Stimulated activated CD8-positive, alpha-beta memory T cell treated with anti-CD3 and anti-CD28 coated beads, Interleukin-7, amount 100 ng/mL, for 4 hours (primary cell): ENCODE results near the gene ZIC2.
A peak's percentile ranks its signal among the peaks of the same experiment; 100 is the strongest.

Experiments
- DNase-seq, 2 donors: peaks; one replicate each; pipeline ENCODE4 v3.0.0-alpha.2; 2020; ENCODE audit warnings: low read depth in 2 of 2

Gene ZIC2

GRCh38 chr13:99959540-99960230 lies 21.9 kb upstream of the ZIC2 start:
- no peak for DNase-seq

GRCh38 chr13:99960663-99961311 lies 20.8 kb upstream of the ZIC2 start:
- no peak for DNase-seq

- no peak for DNase-seq
Measured at GRCh38 chr13:99961636-99962035, 19.9 kb upstream of the ZIC2 start.

GRCh38 chr13:99962242-99962641 lies 19.3 kb upstream of the ZIC2 start:
- no peak for DNase-seq

- no peak for DNase-seq
Measured at GRCh38 chr13:99963816-99964339, 17.7 kb upstream of the ZIC2 start.

- DNase-seq, result no peak
Measured at GRCh38 chr13:99965329-99966000, 16.1 kb upstream of the ZIC2 start.

- DNase-seq, result no peak
Measured at GRCh38 chr13:99966064-99966805, 15.3 kb upstream of the ZIC2 start.

GRCh38 chr13:99967498-99967868 lies 14.1 kb upstream of the ZIC2 start:
- no peak for DNase-seq

GRCh38 chr13:99967869-99968520 lies 13.6 kb upstream of the ZIC2 start:
- no peak for DNase-seq

GRCh38 chr13:99968521-99969452 lies 12.8 kb upstream of the ZIC2 start:
- DNase-seq, result no peak

- DNase-seq, result no peak
Measured at GRCh38 chr13:99969453-99969918, 12.1 kb upstream of the ZIC2 start.

GRCh38 chr13:99969919-99970650 lies 11.5 kb upstream of the ZIC2 start:
- DNase-seq, result peak; percentile 46 to 53

- no peak for DNase-seq
Measured at GRCh38 chr13:99970651-99971575, 10.7 kb upstream of the ZIC2 start.

GRCh38 chr13:99971576-99972189 lies 9.9 kb upstream of the ZIC2 start, which contains the start of gene ZIC5:
ZIC5 (minus strand) TSS chr13:99971767; CDS start chr13:99971603, 164 bp downstream.
- DNase-seq, result no peak

GRCh38 chr13:99972190-99972731 lies 9.3 kb upstream of the ZIC2 start:
- DNase-seq, result no peak

- no peak for DNase-seq
Measured at GRCh38 chr13:99973163-99973807, 8.3 kb upstream of the ZIC2 start.

- no peak for DNase-seq
Measured at GRCh38 chr13:99973808-99974185, 7.8 kb upstream of the ZIC2 start.
